ENCODE data around the gene EBI3.
"Not testable (repeated sequence)": the region's sequence is repeated elsewhere in the genome, so short reads cannot be mapped to it uniquely, and the experiment has no call there.

The EBI3 gene

DNA sequence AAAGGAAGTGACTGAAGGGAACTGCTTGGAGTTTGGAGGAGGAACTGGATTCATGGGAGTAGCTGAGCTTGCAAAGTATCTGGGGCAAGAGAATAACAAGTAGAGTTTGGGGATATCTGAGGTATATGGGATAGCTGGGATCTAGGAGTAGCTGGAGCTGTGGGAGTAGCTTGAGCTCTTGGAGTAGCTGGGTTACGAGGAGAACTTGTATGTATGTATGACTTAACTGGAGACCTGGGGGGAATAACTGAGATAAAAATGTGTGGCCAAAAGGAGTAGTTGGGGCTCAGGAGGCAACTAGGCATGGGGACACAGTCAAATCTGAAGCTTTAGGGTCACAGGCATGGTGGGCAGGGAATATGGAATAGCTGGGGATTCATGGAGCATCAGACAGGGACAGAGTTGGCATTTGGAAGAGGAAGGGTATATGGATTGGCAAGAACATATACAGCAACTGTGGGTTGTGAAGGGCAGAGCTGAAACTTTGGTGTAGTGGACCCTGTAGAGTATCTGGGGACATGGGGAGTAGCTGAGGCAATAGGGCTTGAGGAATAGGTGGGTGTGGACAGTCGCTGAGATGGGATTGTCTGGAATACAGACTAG is 28.3 kb upstream of the EBI3 start:
- no peak for DNase-seq (ENCODE audit: low spot score)

- no peak for DNase-seq (ENCODE audit: low spot score)
Measured at GRCh38 chr19:4201798-4202197, 27.5 kb upstream of the EBI3 start.

GRCh38 chr19:4206818-4207484 is 22.4 kb upstream of the EBI3 start:
- no peak for DNase-seq (ENCODE audit: low spot score)

GRCh38 chr19:4208385-4209094 is 20.8 kb upstream of the EBI3 start:
- DNase-seq (ENCODE audit: low spot score), result peak; percentile 70

DNA sequence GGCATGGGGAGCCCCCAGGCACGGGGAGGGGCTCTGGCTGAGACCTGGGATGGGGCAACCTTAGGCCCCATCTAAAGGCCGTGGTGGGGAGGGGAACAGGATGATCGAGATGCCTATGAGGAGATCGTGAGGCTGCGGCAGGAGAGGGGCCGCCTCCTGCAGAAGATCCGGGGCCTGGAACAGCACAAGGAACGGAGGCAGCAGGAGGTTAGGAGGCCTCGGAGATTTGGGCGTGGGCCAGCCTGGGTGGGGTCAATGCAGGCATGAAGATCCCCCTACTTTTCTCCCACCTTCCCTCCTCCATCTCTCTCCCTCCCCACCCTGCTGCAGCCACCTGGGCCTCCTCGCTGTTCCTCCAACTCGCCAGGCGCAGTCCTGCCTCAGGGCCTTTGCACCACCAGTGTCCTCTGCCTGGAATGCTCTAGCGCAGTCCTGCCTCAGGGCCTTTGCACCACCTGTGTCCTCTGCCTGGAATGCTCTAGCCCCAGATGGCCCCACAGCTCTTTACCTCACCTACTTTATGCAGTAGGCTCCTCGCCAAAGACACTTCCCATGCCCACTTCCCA is 19.1 kb upstream of the EBI3 start:
- DNase-seq (ENCODE audit: low spot score), result no peak

DNA sequence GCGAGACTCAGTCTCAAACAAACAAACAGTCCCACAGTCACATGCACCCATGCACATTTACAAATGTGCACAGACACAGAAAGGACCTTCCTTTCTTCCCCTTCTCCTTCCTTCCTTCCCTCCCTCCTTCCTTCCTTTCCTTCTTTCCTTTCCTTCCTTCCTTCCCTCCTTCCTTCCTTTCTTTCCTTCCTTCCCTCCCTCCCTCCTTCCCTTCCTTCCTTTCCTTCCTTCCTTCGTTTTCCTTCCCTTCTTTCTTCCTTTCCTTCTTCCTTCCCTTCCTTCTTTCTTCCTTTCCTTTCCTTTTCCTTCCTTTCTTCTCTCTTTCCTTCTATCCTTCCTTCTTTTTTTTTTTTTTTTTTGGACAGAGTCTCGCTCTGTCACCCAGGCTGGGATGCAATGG is 16.2 kb upstream of the EBI3 start:
- no peak for DNase-seq (ENCODE audit: low spot score)

GRCh38 chr19:4215807-4216206 is 13.5 kb upstream of the EBI3 start:
- DNase-seq (ENCODE audit: low spot score), result no peak

DNA sequence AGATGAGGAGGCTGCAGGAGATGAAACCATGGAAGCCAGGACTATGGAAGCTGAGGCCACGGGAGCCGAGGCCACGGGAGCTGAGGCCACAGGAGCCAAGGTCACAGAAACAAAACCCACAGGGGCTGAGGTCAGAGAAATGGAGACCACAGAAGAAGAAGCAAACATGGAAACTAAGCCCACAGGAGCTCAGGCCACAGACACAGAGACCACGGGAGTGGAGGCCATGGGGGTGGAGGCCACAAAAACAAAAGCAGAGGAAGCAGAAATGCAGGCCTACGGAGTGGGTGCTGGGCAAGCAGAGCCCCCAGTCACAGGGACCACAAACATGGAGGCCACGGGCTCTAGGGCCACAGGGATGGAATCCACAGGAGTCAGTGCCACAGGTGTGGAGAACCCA is 12.5 kb upstream of the EBI3 start:
- no peak for DNase-seq (ENCODE audit: low spot score)

- no peak for DNase-seq (ENCODE audit: low spot score)
Measured at GRCh38 chr19:4217429-4218264, 11.7 kb upstream of the EBI3 start.

DNA sequence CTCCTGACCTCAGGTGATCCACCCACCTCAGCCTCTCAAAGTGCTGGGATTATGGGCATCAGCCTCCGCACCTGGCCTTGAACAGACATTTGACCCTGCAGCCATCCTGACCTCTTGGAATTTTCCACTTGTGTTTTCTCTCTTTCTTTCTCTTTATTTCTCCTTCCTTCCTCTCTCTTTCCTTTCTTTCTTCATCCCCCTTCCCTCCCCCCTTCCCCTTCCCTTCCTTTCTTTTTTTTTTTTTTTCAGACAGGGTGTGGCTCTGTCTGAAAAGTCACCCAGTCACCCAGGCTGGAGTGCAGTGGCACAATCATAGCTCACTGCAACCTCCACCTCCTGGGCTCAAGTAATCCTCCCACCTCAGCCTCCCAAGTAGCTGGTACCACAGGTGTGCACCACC is 10.8 kb upstream of the EBI3 start:
- not testable (repeated sequence) for DNase-seq (ENCODE audit: low spot score)

GRCh38 chr19:4220188-4220587 is 9.1 kb upstream of the EBI3 start:
- DNase-seq (ENCODE audit: low spot score), result no peak

DNA sequence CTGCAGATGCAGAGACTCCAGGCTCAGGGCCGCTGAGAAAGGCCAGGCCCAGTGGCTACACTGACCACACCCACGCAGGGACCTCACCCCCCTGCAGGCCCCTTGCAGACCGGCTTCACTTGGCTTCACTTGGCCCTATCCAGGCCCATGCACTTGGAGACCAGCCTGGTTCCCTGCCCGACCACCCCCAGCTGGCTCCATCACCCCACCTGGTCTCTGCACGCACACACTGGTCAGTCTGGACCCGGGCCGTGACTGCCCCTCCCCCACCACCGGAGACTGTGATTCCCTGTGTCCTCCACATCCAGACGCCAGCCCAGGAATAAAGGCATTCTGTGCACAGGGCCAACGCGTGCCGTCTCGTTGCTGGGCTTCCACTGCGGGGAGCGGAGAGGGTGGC is 4.9 kb upstream of the EBI3 start:
- no peak for DNase-seq (ENCODE audit: low spot score)

DNA sequence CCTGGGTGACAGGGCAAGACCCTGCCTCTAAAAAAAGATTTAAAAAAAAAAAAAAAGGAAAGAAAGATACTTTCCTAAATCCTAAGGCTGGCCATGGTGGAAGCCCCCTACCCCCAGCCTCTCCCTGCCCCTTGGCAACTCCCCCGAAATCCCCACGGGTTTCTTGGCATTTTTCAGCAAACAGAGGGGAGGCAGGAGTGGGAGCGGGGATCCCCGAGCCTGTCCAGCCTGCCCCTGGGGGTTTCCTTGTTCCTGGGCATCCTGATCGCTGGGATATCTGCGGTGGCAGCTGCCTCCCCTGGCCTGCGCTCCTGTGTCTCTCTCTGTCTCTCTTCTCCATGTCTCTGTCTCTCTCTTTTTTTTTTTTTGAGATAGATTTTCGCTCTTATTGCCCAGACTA is 3.4 kb upstream of the EBI3 start:
- DNase-seq (ENCODE audit: low spot score), result no peak

DNA sequence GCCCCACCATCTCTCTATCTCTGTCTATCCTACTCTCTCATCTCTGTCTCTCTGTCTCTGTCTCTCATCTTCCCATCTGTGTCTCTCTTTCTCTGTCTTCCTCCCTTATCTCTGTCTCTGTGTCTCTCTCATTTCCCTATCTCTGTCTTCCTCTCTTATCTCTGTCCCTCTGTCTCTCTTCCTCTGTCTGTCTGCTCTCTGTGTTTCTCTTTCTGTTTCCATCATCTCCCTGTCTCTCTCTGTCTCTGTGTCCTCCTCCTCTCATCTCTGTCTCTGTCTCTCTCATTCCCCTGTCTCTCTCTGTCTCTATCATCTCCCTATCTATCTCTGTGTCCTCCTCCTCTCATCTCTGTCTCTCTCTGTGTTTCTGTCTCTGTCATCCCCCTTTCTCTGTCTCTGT is 1.6 kb upstream of the EBI3 start:
- no peak for DNase-seq (ENCODE audit: low spot score)

DNA sequence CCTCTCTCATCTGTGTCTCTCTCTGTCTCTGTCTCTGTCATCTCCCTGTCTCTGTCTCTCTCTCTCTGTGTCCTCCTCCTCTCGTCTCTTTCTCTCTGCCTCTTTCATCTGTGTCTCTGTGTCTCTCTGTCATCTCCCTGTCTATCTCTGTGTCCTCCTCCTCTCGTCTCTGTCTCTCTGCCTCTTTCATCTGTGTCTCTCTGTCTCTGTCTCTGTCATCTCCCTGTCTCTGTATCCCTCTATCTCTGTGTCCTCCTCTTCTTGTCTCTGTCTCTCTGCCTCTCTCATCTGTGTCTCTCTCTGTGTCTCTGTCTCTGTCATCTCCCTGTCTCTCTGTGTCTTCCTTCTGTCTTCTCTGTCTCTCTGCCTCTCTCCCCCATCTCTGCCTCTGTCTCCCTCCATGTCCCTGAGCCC is 551 bp upstream of the EBI3 start:
- DNase-seq (ENCODE audit: low spot score), result no peak

GRCh38 chr19:4230237-4230636 is 914 bp downstream of the EBI3 start:
- not testable (repeated sequence) for DNase-seq (ENCODE audit: low spot score)

GRCh38 chr19:4231521-4231920 is 2.2 kb downstream of the EBI3 start:
- DNase-seq (ENCODE audit: low spot score), result not testable (repeated sequence)

- not testable (repeated sequence) for DNase-seq (ENCODE audit: low spot score)
Measured at GRCh38 chr19:4232139-4232538, 2.8 kb downstream of the EBI3 start.

GRCh38 chr19:4232614-4233281 is 3.4 kb downstream of the EBI3 start:
- no peak for DNase-seq (ENCODE audit: low spot score)

DNA sequence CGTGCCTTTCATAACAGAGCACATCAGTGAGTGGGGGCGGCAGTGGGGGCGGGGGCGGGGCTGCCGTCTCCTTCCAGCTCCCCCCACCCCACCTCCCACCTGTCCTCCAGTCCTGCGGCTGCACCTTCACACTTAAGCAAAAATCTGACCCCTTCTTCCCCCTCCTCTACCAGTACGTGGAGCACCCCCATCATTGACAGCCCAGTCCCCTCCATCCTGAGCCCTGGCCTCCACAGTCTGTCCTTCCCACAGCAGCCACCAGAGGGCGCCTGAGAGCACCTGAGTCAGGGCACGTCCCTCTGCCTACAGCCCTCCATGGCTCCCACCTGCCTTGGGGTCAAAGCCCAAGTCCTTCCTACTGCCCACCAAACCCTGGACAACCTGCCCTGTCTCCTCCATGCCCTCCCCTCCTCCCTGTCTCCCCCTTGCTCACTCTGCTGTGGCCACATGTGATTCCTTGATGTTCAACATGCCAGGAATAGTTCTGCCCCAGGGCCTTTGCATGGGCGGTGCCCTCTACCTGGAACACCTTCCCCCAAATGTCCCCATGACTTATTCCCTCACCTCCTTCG is 4.0 kb downstream of the EBI3 start:
- peak; percentile 55 for DNase-seq (ENCODE audit: low spot score)

DNA sequence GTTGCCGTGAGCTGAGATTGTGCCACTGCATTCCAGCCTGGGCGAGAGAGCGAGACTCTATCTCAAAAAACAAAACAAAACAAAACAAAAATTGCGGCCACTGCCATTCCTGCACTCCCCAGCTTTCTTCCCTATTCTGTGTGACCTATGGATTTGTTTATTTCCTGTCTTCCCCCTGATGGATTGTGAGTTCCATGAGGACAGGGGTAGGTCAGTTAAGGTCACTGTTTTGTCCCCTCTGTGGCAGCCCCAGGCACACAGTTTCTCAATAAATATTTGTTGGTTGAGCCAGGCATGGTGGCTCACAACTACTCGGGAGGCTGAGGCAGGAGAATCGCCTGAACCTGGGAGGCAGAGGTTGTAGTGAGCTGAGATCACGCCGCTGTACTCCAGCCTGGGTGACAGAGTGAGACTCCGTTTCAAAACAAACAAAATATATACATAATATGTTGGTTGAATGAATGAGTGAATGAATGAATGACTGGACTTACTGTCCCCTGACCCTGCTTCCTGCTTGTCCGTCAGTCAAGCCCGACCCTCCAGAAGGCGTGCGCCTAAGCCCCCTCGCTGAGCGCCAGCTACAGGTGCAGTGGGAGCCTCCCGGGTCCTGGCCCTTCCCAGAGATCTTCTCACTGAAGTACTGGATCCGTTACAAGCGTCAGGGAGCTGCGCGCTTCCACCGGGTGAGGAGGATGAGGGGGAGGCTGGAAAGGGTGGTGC is 5.0 kb downstream of the EBI3 start:
- no peak for DNase-seq (ENCODE audit: low spot score)
